ENCODE data around the gene SAAL1.
"Not testable (repeated sequence)": the region's sequence is repeated elsewhere in the genome, so short reads cannot be mapped to it uniquely, and the experiment has no call there.

Gene SAAL1

GRCh38 chr11:18105802-18106574 lies at the start of gene SAAL1:
SAAL1 (minus strand) TSS chr11:18106082; CDS start chr11:18106041, 41 bp downstream.
- DNase-seq = peak; percentile 85 to 88

GRCh38 chr11:18151581-18151980 lies 45.7 kb upstream of the SAAL1 start:
- DNase-seq = no peak

GRCh38 chr11:18145837-18146236 lies 40.0 kb upstream of the SAAL1 start:
- DNase-seq = no peak

- no peak for DNase-seq
Observed at GRCh38 chr11:18145025-18145424, 39.1 kb upstream of the SAAL1 start.

GRCh38 chr11:18144243-18144642 lies 38.4 kb upstream of the SAAL1 start:
- DNase-seq = no peak

GRCh38 chr11:18140145-18140544 lies 34.3 kb upstream of the SAAL1 start:
- no peak for DNase-seq

- DNase-seq = no peak
Observed at GRCh38 chr11:18137186-18137800, 31.4 kb upstream of the SAAL1 start.

GRCh38 chr11:18135308-18135707 lies 29.4 kb upstream of the SAAL1 start:
- no peak for DNase-seq

GRCh38 chr11:18132341-18132740 lies 26.5 kb upstream of the SAAL1 start, which contains the start of gene MRGPRX3:
MRGPRX3 (plus strand) TSS chr11:18132571; CDS start chr11:18137203, 4,632 bp downstream.
- DNase-seq = no peak

GRCh38 chr11:18131115-18131514 lies 25.2 kb upstream of the SAAL1 start:
- not testable (repeated sequence) for DNase-seq

GRCh38 chr11:18121331-18121828 lies 15.5 kb upstream of the SAAL1 start:
- not testable (repeated sequence) for DNase-seq

- DNase-seq = peak; percentile 57 to 68
Observed at GRCh38 chr11:18115360-18116127, 9.7 kb upstream of the SAAL1 start.

- DNase-seq = no peak
Observed at GRCh38 chr11:18111005-18111404, 5.1 kb upstream of the SAAL1 start.

- no peak for DNase-seq
Observed at GRCh38 chr11:18108254-18108653, 2.4 kb upstream of the SAAL1 start.

GRCh38 chr11:18106688-18107087 lies 806 bp upstream of the SAAL1 start:
- no peak for DNase-seq

GRCh38 chr11:18105086-18105801 lies 638 bp downstream of the SAAL1 start:
- DNase-seq = no peak

- peak in 1 of 2 donors; percentile 9 for DNase-seq
Observed at GRCh38 chr11:18100926-18101656, 4.8 kb downstream of the SAAL1 start.

- DNase-seq = no peak
Observed at GRCh38 chr11:18093959-18094358, 11.9 kb downstream of the SAAL1 start.

GRCh38 chr11:18091731-18092130 lies 14.2 kb downstream of the SAAL1 start:
- DNase-seq = no peak

GRCh38 chr11:18088966-18089365 lies 16.9 kb downstream of the SAAL1 start:
- DNase-seq = no peak

- DNase-seq = no peak
Observed at GRCh38 chr11:18088366-18088765, 17.5 kb downstream of the SAAL1 start.

- no peak for DNase-seq
Observed at GRCh38 chr11:18081551-18081950, 24.3 kb downstream of the SAAL1 start.

Data from CD4-positive, alpha-beta T cell treated with Interleukin-1 beta for 1 hour (primary cell).